ENCODE data around the gene CDKN1B. TPM values are rescaled to one million over a fixed set of nuclear protein-coding genes. Genes with fewer than 3 reads are reported as not detected.

CDKN1B gene
- total and polyA plus RNA-seq, 2 of the 13 experiments (the other 11 are each of a cell fraction or from before 2014, with no cell fraction given): 20.1 to 37.2 TPM

- TF ChIP-seq PAXIP1 (CRISPR knock-in tag; conservative IDR thresholded peaks at IDR 0.05) (0 out of 2 replicates have a peak, but pooled peaks have one; percentile 18), NRL (CRISPR knock-in tag; IDR thresholded peaks at IDR 0.05; ENCODE audit: borderline replicate concordance) (peak; percentile 65), FUBP1 (CRISPR knock-in tag; IDR thresholded peaks at IDR 0.05; ENCODE audit: borderline replicate concordance) (no peak), TSC22D2 (CRISPR knock-in tag; IDR thresholded peaks at IDR 0.05; ENCODE audit: borderline replicate concordance) (peak; percentile 36; the same call in 1 of the 2 replicates), PHF8 (CRISPR knock-in tag; IDR thresholded peaks at IDR 0.05) (peak; percentile 67), GRHL1 (CRISPR knock-in tag; conservative IDR thresholded peaks at IDR 0.05) (no peak), HINFP (CRISPR knock-in tag; IDR thresholded peaks at IDR 0.05; ENCODE audit: low read depth) (no peak), ZNF570 (CRISPR knock-in tag; IDR thresholded peaks at IDR 0.05; ENCODE audit: borderline replicate concordance) (no peak), RFX1 (IDR thresholded peaks at IDR 0.05) (no peak), KAT7 (CRISPR knock-in tag; IDR thresholded peaks at IDR 0.05; ENCODE audit: borderline replicate concordance) (no peak; the same call in 1 of the 2 replicates), ZNF235 (CRISPR knock-in tag; IDR thresholded peaks at IDR 0.05; ENCODE audit: borderline replicate concordance) (no peak), ATAD3A (CRISPR knock-in tag; IDR thresholded peaks at IDR 0.05) (no peak), ATRX (CRISPR knock-in tag; IDR thresholded peaks at IDR 0.05; ENCODE audit: borderline replicate concordance) (no peak), GMEB2 (CRISPR knock-in tag; IDR thresholded peaks at IDR 0.05; ENCODE audit: low read depth) (no peak; the same call in 1 of the 2 replicates), MAZ (IDR thresholded peaks at IDR 0.05; ENCODE audit: borderline replicate concordance, low read depth, low read length) (peak; percentile 81), MAZ (CRISPR knock-in tag; IDR thresholded peaks at IDR 0.05; ENCODE audit: low read depth) (peak; percentile 79; the same call in 1 of the 2 replicates), PAF1 (CRISPR knock-in tag; IDR thresholded peaks at IDR 0.05) (no peak)
Measured at GRCh38 chr12:12725086-12725955, 8.2 kb downstream of the CDKN1B start (continued).
